Islet of Langerhans (tissue), 1 donor: ENCODE data around the gene PGA4.
A peak's percentile ranks its signal among the peaks of the same experiment; 100 is the strongest.
"Not testable (repeated sequence)": the region's sequence is repeated elsewhere in the genome, so short reads cannot be mapped to it uniquely, and the experiment has no call there.

Experiments used
- FAIRE-seq: peaks from one replicate; lab custom pipeline; 2011; peaks lifted over from hg19 to GRCh38; lab: Jason Lieb, UNC

Gene PGA4

GRCh38 chr11:61222047-61222446 lies at the start of gene PGA4:
Gene PGA4 (plus strand): TSS chr11:61222347. CDS start chr11:61222401, 54 bp downstream.
- not testable (repeated sequence) for FAIRE-seq

GRCh38 chr11:61172356-61172755 lies 49.8 kb upstream of the PGA4 start:
- FAIRE-seq: no peak

- no peak for FAIRE-seq
Measured at GRCh38 chr11:61172888-61173287, 49.3 kb upstream of the PGA4 start.

GRCh38 chr11:61173456-61173855 lies 48.7 kb upstream of the PGA4 start:
- no peak for FAIRE-seq

- no peak for FAIRE-seq
Measured at GRCh38 chr11:61174273-61174672, 47.9 kb upstream of the PGA4 start.

GRCh38 chr11:61174949-61175348 lies 47.2 kb upstream of the PGA4 start:
- FAIRE-seq: no peak

- FAIRE-seq: no peak
Measured at GRCh38 chr11:61176446-61176845, 45.7 kb upstream of the PGA4 start.

- FAIRE-seq: not testable (repeated sequence)
Measured at GRCh38 chr11:61180205-61180604, 41.9 kb upstream of the PGA4 start.

- FAIRE-seq: no peak
Measured at GRCh38 chr11:61181489-61181888, 40.7 kb upstream of the PGA4 start.

GRCh38 chr11:61183645-61184044 lies 38.5 kb upstream of the PGA4 start:
- FAIRE-seq: no peak

- FAIRE-seq: no peak
Measured at GRCh38 chr11:61186504-61186903, 35.6 kb upstream of the PGA4 start.

GRCh38 chr11:61187505-61188130 lies 34.5 kb upstream of the PGA4 start:
- FAIRE-seq: peak; percentile 17

GRCh38 chr11:61189933-61190332 lies 32.2 kb upstream of the PGA4 start:
- FAIRE-seq: no peak

GRCh38 chr11:61193596-61193995 lies 28.6 kb upstream of the PGA4 start:
- FAIRE-seq: no peak

GRCh38 chr11:61194169-61194671 lies 27.9 kb upstream of the PGA4 start:
- no peak for FAIRE-seq

GRCh38 chr11:61194981-61195695 lies 27.0 kb upstream of the PGA4 start:
- no peak for FAIRE-seq

GRCh38 chr11:61195719-61196118 lies 26.4 kb upstream of the PGA4 start:
- FAIRE-seq: no peak

GRCh38 chr11:61198361-61198760 lies 23.8 kb upstream of the PGA4 start:
- FAIRE-seq: no peak

GRCh38 chr11:61198948-61199523 lies 23.1 kb upstream of the PGA4 start:
- no peak for FAIRE-seq

GRCh38 chr11:61201476-61201875 lies 20.7 kb upstream of the PGA4 start:
- no peak for FAIRE-seq

- FAIRE-seq: not testable (repeated sequence)
Measured at GRCh38 chr11:61202950-61203746, 19.0 kb upstream of the PGA4 start, which contains the start of gene PGA3. Gene PGA3 (plus strand): TSS chr11:61203515. CDS start chr11:61203565, 50 bp downstream.

GRCh38 chr11:61203873-61204272 lies 18.3 kb upstream of the PGA4 start:
- FAIRE-seq: not testable (repeated sequence)
